ENCODE data around the gene SLC25A31. TPM values are rescaled to one million over a fixed set of nuclear protein-coding genes. Genes with fewer than 3 reads are reported as not detected.

The SLC25A31 gene
- polyA plus RNA-seq, 1 donor (not counting 4 experiments of a cell fraction or from before 2014, with no cell fraction given) = not detected

DNA sequence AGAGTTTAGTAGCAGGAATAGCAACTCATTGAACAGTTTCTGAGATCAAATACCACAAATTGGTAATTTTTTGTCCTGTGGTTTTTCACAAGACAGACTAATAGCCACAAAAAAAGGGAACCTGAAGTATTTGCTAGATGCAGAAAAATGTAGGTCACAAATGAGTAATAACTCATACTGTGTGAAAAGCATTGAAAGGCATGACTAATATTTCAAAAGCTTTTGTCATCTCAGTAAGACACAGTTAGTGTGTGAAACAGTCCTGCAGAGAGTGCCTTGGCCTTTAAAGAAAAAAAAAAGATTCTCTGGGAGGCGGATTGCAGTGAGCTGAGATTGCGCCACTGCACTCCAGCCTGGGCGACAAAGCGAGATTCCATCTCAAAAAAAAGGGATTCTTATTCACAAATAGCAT, 31.4 kb upstream of the SLC25A31 start:
- dilution Hi-C loops (cut with MboI; ENCODE audit: extremely low pct_ligation_motif_present, low sequenced_read_pairs) = no loop called here
- H3K9me3 ChIP-seq (ENCODE audit: control insufficient read depth, low read depth, low read length) = no peaks in the 10 kb centered on the region
- H3K27me3 ChIP-seq (ENCODE audit: control insufficient read depth, extremely low read depth, insufficient read depth, low read length) = no peaks in the 10 kb centered on the region
- peak; percentile 63 for FAIRE-seq
- H3K4me2 ChIP-seq (ENCODE audit: control insufficient read depth, extremely low read depth, insufficient read depth, low read depth, low read length) = peak overlapping the region; percentile 35
- TF ChIP-seq EZH2 (IDR thresholded peaks at IDR 0.05; ENCODE audit: low read length) = no peak
- H4K20me1 ChIP-seq (ENCODE audit: control insufficient read depth, extremely low read depth, insufficient read depth, low read length) = no peaks in the 10 kb centered on the region
- peaks cover 12% of the 10 kb centered on the region for H3K4me1 ChIP-seq (ENCODE audit: control insufficient read depth, extremely low read depth, insufficient read depth, low read length)
- no peak overlapping the region for H3K9ac ChIP-seq (ENCODE audit: control insufficient read depth, extremely low read depth, insufficient read depth, low read length)
- H2AFZ ChIP-seq (ENCODE audit: control insufficient read depth, low read length) = no peak overlapping the region
- no peak for DNase-seq (ENCODE audit: low read depth, low spot score)
- no peak overlapping the region for H3K27ac ChIP-seq (ENCODE audit: control insufficient read depth, insufficient read depth, low read length)
- no peaks in the 10 kb centered on the region for H3K79me2 ChIP-seq (ENCODE audit: control insufficient read depth, insufficient read depth, low read length)
- H3K36me3 ChIP-seq (ENCODE audit: control insufficient read depth in 2 of 2, extremely low read depth in 1 of 2, insufficient read depth in 2 of 2, low read length in 2 of 2) = no peaks in the 10 kb centered on the region
- no peaks in the 10 kb centered on the region for H3K9me1 ChIP-seq (ENCODE audit: control insufficient read depth, extremely low read depth, insufficient read depth, low read length)
- H3K4me3 ChIP-seq (ENCODE audit: control insufficient read depth in 2 of 3, extremely low read depth in 1 of 3, insufficient read depth in 2 of 3, low read depth in 1 of 3, low read length in 3 of 3) = no peak overlapping the region

DNA sequence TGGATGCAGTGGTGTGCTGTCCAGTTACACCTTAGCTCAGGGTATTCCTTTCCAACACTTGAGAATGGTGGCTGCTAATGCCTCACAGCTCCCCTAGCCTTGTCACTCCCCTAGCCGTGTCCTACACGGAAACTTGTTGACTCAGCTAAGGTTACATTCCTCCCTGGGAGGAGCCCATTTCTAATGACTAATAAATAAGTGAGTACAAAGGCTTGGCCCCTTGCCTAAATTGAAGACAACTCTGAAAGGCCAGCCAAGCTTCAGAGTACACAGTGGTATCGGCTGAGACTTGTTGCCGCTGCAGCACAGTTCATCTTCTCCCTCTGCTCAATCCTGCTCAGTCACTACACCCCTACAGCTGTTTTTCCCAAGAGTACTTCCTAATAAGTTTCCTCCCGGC, 21.2 kb upstream of the SLC25A31 start:
- no peaks in the 10 kb centered on the region for H3K27me3 ChIP-seq (ENCODE audit: control insufficient read depth, extremely low read depth, insufficient read depth, low read length)
- H3K27ac ChIP-seq (ENCODE audit: control insufficient read depth, insufficient read depth, low read length) = peak overlapping the region; percentile 84
- no peaks in the 10 kb centered on the region for H3K9me3 ChIP-seq (ENCODE audit: control insufficient read depth, low read depth, low read length)
- peaks cover 14% of the 10 kb centered on the region for H3K4me1 ChIP-seq (ENCODE audit: control insufficient read depth, extremely low read depth, insufficient read depth, low read length)
- dilution Hi-C loops (cut with MboI; ENCODE audit: extremely low pct_ligation_motif_present, low sequenced_read_pairs) = no loop called here
- no peaks in the 10 kb centered on the region for H4K20me1 ChIP-seq (ENCODE audit: control insufficient read depth, extremely low read depth, insufficient read depth, low read length)
- H3K36me3 ChIP-seq (ENCODE audit: control insufficient read depth in 2 of 2, extremely low read depth in 1 of 2, insufficient read depth in 2 of 2, low read length in 2 of 2) = peaks cover 0 to 3% of the 10 kb centered on the region in 2 experiments
- H2AFZ ChIP-seq (ENCODE audit: control insufficient read depth, low read length) = peak overlapping the region; percentile 69
- H3K4me2 ChIP-seq (ENCODE audit: control insufficient read depth, extremely low read depth, insufficient read depth, low read depth, low read length) = peak overlapping the region; percentile 82
- no peaks in the 10 kb centered on the region for H3K9me1 ChIP-seq (ENCODE audit: control insufficient read depth, extremely low read depth, insufficient read depth, low read length)
- H3K4me3 ChIP-seq (ENCODE audit: control insufficient read depth in 2 of 3, extremely low read depth in 1 of 3, insufficient read depth in 2 of 3, low read depth in 1 of 3, low read length in 3 of 3) = peak overlapping the region in 2 of 3 experiments; percentile 29 to 47
- no peak for TF ChIP-seq EZH2 (IDR thresholded peaks at IDR 0.05; ENCODE audit: low read length)
- TF ChIP-seq, protein P1, sequence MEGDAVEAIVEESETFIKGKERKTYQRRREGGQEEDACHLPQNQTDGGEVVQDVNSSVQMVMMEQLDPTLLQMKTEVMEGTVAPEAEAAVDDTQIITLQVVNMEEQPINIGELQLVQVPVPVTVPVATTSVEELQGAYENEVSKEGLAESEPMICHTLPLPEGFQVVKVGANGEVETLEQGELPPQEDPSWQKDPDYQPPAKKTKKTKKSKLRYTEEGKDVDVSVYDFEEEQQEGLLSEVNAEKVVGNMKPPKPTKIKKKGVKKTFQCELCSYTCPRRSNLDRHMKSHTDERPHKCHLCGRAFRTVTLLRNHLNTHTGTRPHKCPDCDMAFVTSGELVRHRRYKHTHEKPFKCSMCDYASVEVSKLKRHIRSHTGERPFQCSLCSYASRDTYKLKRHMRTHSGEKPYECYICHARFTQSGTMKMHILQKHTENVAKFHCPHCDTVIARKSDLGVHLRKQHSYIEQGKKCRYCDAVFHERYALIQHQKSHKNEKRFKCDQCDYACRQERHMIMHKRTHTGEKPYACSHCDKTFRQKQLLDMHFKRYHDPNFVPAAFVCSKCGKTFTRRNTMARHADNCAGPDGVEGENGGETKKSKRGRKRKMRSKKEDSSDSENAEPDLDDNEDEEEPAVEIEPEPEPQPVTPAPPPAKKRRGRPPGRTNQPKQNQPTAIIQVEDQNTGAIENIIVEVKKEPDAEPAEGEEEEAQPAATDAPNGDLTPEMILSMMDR (optimal IDR thresholded peaks at IDR 0.05 in 1 of 3, IDR thresholded peaks at IDR 0.05 in 1 of 3, conservative IDR thresholded peaks at IDR 0.05 in 1 of 3; ENCODE audit: extremely low read depth in 1 of 3, insufficient read depth in 2 of 3, low read length in 3 of 3) = no peak
- peak; percentile 99 for FAIRE-seq
- no peaks in the 10 kb centered on the region for H3K79me2 ChIP-seq (ENCODE audit: control insufficient read depth, insufficient read depth, low read length)
- peak; percentile 77 for DNase-seq (ENCODE audit: low read depth, low spot score)
- peak overlapping the region; percentile 65 for H3K9ac ChIP-seq (ENCODE audit: control insufficient read depth, extremely low read depth, insufficient read depth, low read length)

DNA sequence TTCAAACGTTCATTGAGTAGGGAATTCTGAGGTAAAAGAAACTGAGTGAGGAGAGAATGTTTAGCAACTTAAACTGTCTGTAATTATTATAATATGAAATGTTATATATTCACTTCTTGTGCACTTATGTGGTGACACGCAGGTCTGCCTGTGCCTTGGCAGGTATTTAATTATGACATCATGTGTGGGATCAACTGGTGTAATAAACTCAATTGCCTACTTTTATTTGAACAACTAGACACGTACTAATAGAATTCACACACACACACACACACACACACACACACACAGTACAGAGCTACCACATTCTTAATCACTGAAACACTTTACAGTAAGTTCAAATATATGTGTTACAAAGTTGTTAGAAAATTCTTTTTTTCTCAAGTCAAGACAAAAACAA, 20.7 kb upstream of the SLC25A31 start:
- H4K20me1 ChIP-seq (ENCODE audit: control insufficient read depth, extremely low read depth, insufficient read depth, low read length) = no peaks in the 10 kb centered on the region
- TF ChIP-seq EZH2 (IDR thresholded peaks at IDR 0.05; ENCODE audit: low read length) = no peak
- TF ChIP-seq, protein P1 (optimal IDR thresholded peaks at IDR 0.05 in 1 of 3, IDR thresholded peaks at IDR 0.05 in 1 of 3, conservative IDR thresholded peaks at IDR 0.05 in 1 of 3; ENCODE audit: extremely low read depth in 1 of 3, insufficient read depth in 2 of 3, low read length in 3 of 3) = no peak
- H3K4me1 ChIP-seq (ENCODE audit: control insufficient read depth, extremely low read depth, insufficient read depth, low read length) = peaks cover 14% of the 10 kb centered on the region
- dilution Hi-C loops (cut with MboI; ENCODE audit: extremely low pct_ligation_motif_present, low sequenced_read_pairs) = no loop called here
- peak overlapping the region in 2 of 3 experiments; percentile 29 to 47 for H3K4me3 ChIP-seq (ENCODE audit: control insufficient read depth in 2 of 3, extremely low read depth in 1 of 3, insufficient read depth in 2 of 3, low read depth in 1 of 3, low read length in 3 of 3)
- DNase-seq (ENCODE audit: low read depth, low spot score) = no peak
- H3K36me3 ChIP-seq (ENCODE audit: control insufficient read depth in 2 of 2, extremely low read depth in 1 of 2, insufficient read depth in 2 of 2, low read length in 2 of 2) = peaks cover 0 to 4% of the 10 kb centered on the region in 2 experiments
- H3K27ac ChIP-seq (ENCODE audit: control insufficient read depth, insufficient read depth, low read length) = peak overlapping the region; percentile 84
- H3K9me3 ChIP-seq (ENCODE audit: control insufficient read depth, low read depth, low read length) = no peaks in the 10 kb centered on the region
- H3K9me1 ChIP-seq (ENCODE audit: control insufficient read depth, extremely low read depth, insufficient read depth, low read length) = no peaks in the 10 kb centered on the region
- H3K27me3 ChIP-seq (ENCODE audit: control insufficient read depth, extremely low read depth, insufficient read depth, low read length) = no peaks in the 10 kb centered on the region
- peak overlapping the region; percentile 82 for H3K4me2 ChIP-seq (ENCODE audit: control insufficient read depth, extremely low read depth, insufficient read depth, low read depth, low read length)
- FAIRE-seq = peak; percentile 53
- H3K9ac ChIP-seq (ENCODE audit: control insufficient read depth, extremely low read depth, insufficient read depth, low read length) = peak overlapping the region; percentile 65
- no peaks in the 10 kb centered on the region for H3K79me2 ChIP-seq (ENCODE audit: control insufficient read depth, insufficient read depth, low read length)
- peak overlapping the region; percentile 69 for H2AFZ ChIP-seq (ENCODE audit: control insufficient read depth, low read length)

Data from keratinocyte (primary cell).